Naive thymus-derived CD8-positive, alpha-beta T cell (primary cell): ENCODE data around the gene MAS1. TPM values are rescaled to one million over a fixed set of nuclear protein-coding genes. Genes with fewer than 3 reads are reported as not detected.
A peak's percentile ranks its signal among the peaks of the same experiment; 100 is the strongest.

Experiments used
- ATAC-seq, 2 donors: fragments of 150-1000 bp; cut with Tn5 transposase in 1 of 2; sonication (Bioruptor Pico), chemical (Tn5 transposase) in 1 of 2; 1 replicate in 1 of 2; 2 replicates in 1 of 2; pipeline ENCODE4 v1.10.0; 2021; ENCODE audit warnings: mild to moderate bottlenecking in 2 of 2, moderate library complexity in 2 of 2
- POLR2A ChIA-PET: fragments of 350-600 bp; sonication (Branson Sonifier 250); formaldehyde crosslinking; loops from one replicate; lab custom pipeline; 2021; ENCODE audit warnings: antibody characterized with exemption; lab: Charles Lee
- DNase-seq, 10 donors: peaks; one replicate each; pipeline versions ENCODE4 v3.0.0 to v3.0.0-alpha.2; 2020 to 2022
- H3K27ac Mint-ChIP-seq, 10 donors: one replicate each; pipeline ENCODE4 v1.8.0; 2020 to 2022; ENCODE audit warnings: mild to moderate bottlenecking in 10 of 10, mixed read lengths in 10 of 10, moderate library complexity in 4 of 10, inconsistent platforms in 1 of 10
- H3K27me3 Mint-ChIP-seq, 5 donors: one replicate each; pipeline ENCODE4 v1.8.0; 2021 to 2022; ENCODE audit warnings: mixed read lengths in 5 of 5
- H3K36me3 Mint-ChIP-seq, 3 donors: one replicate each; pipeline ENCODE4 v1.8.0; 2020 to 2022; ENCODE audit warnings: mixed read lengths in 3 of 3, mild to moderate bottlenecking in 2 of 3, inconsistent platforms in 1 of 3
- H3K4me1 Mint-ChIP-seq, 4 donors: one replicate each; pipeline ENCODE4 v1.8.0; 2021 to 2022; ENCODE audit warnings: mixed read lengths in 4 of 4
- H3K4me3 Mint-ChIP-seq, 10 donors: one replicate each; pipeline ENCODE4 v1.8.0; 2020 to 2022; ENCODE audit warnings: mild to moderate bottlenecking in 10 of 10, mixed read lengths in 10 of 10, moderate library complexity in 6 of 10, inconsistent platforms in 1 of 10
- H3K9me3 Mint-ChIP-seq, 9 donors: one replicate each; pipeline ENCODE4 v1.8.0; 2020 to 2022; ENCODE audit warnings: mixed read lengths in 9 of 9, mild to moderate bottlenecking in 3 of 9, inconsistent platforms in 1 of 9, moderate library complexity in 1 of 9
- polyA plus RNA-seq, 3 donors: library from polyadenylated mRNA; unstranded; fragments of 300-500 nt; fragmentation: Illumina TruSeq; gene quantifications; one replicate each; pipeline ENCODE4 v1.2.3, GENCODE V29; 2021
- total RNA-seq, 8 experiments: library from RNA in 2 of 8; stranded (reverse) in 2 of 8; gene quantifications; one replicate each; pipeline ENCODE4 v1.2.3 and lab custom pipeline; 2021 to 2026

Gene MAS1
- total and polyA plus RNA-seq, 5 experiments from 2014 or later: not detected

DNA sequence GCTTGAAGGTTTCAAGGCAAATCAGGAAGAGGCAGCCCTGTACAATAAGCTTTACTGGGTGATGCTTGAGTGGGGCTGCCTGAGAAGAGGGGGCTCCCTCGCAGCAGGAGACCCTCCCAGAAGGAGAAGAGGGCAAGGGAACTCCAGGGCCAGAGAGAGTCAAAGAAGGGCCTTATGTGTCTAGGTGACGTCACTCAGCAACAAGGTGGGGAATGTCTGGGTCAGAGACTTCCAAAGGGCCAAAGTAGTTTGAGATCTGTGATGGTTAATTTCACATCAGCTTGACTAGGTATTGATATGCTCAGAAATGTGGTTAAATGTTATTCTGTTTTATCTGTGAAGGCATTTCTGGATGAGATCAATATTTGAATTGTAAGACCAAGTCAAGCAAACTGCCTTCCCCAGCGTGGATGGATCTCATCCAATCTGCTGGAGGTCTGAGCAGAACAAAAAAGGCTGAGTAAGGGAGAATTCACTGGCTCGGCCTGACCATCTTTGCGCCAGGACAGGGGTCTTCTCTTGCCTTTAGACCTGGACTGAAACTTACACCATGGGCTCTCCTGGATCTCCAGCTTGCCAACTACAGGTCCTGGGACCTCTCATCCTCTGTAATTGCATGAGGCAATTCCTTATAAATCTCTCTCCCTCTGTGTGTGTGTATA lies 35.9 kb downstream of the MAS1 start:
- Mint-ChIP-seq H3K9me3 (peaks cover 0 to 16% (median 3%) of the 10 kb centered on the region in 9 donors), H3K27me3 (peaks cover 0 to 3% (median 3%) of the 10 kb centered on the region in 5 donors), H3K27ac (no peak overlapping the region), H3K4me1 (peaks cover 5 to 21% (median 19%) of the 10 kb centered on the region in 4 donors), H3K36me3 (peaks cover 0 to 9% (median 9%) of the 10 kb centered on the region in 3 donors), H3K4me3 (no peak overlapping the region)
- DNase-seq (no peak), ATAC-seq (no peak)
- POLR2A ChIA-PET: no interaction called here

DNA sequence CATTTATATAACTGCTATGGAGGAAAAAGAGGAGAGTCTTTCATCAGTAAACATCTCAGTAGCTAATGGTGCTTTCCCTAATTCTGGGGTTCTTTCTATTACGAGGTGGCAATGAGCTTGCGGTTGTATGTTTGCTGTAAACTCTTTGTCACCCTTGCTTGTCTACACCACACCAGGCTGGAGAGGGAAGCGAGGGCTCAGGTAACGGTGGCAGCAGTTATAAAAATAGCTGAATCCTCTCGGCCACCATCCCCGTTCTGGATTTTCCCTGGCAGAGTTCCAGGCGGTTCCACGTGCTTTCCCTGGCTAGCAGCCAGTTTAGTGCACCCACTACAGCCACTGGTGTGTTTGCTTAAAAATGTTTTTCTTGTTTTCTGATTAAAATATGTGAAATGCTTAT lies 39.0 kb downstream of the MAS1 start:
- Mint-ChIP-seq H3K27me3 (peaks cover 0 to 3% (median 0%) of the 10 kb centered on the region in 5 donors), H3K27ac (peak overlapping the region in 3 of 10 donors; percentile 45 to 61 (median 52)), H3K4me3 (no peak overlapping the region), H3K36me3 (no peaks in the 10 kb centered on the region), H3K4me1 (peaks cover 5 to 21% (median 19%) of the 10 kb centered on the region in 4 donors), H3K9me3 (no peaks in the 10 kb centered on the region)
- POLR2A ChIA-PET: interaction anchor here (0.9 kb wide), 1 partner anchor 40 kb away, joined by 3 read pairs; the partner anchor contains the start of gene IGF2R
- peak in 7 of 10 donors; percentile 6 to 33 (median 9) for DNase-seq
- peak; percentile 30 to 52 for ATAC-seq

DNA sequence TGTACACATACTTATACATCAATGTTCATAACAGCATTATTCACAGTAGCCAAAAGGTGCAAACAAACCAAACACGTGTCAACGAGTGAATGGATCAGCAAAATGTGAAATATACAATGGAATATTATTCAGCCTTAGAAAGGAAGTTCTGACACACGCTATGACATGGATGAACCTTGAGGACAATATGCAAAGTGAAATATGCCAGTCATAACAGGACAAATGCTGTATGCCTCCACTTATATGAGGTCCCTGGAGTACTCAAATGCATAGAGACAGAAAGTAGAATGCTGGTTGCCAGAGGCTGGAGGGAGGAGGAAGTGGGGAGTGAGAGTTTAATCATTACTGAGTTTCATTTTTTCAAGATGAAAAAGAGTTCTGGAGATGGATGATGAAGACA lies 40.3 kb downstream of the MAS1 start:
- H3K27ac Mint-ChIP-seq: peak overlapping the region in 2 of 10 donors; percentile 15 to 43
- POLR2A ChIA-PET: no interaction called here
- H3K9me3 Mint-ChIP-seq: peaks cover 0 to 1% (median 0%) of the 10 kb centered on the region in 9 donors
- ATAC-seq (no peak), DNase-seq (no peak)
- peaks cover 5 to 21% (median 19%) of the 10 kb centered on the region in 4 donors for H3K4me1 Mint-ChIP-seq
- peak overlapping the region in 1 of 10 donors; percentile 27 for H3K4me3 Mint-ChIP-seq
- peaks cover 0 to 8% (median 0%) of the 10 kb centered on the region in 3 donors for H3K36me3 Mint-ChIP-seq
- H3K27me3 Mint-ChIP-seq: peaks cover 0 to 3% (median 0%) of the 10 kb centered on the region in 5 donors

DNA sequence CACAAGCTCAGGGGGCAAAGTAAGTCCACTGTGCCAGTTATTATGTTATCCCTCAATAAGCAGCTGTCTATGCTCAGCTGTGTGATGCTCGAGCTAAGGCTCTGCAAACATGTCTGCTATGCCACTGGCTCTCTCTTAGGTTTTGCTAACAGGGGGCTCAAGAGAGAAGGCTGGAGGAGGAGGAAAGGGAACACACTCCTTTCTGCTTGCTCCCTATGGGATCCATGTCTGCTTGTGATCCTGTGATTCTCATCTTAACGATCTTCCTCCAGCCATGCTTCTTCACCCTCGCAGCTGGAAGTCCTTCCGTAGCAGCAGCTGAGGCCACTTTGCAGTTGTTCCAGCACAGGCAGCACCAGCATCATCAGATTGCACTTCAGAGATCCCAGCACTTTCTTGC lies 41.1 kb downstream of the MAS1 start:
- H3K27ac Mint-ChIP-seq: peak overlapping the region in 1 of 10 donors; percentile 46
- H3K4me1 Mint-ChIP-seq: peaks cover 5 to 21% (median 19%) of the 10 kb centered on the region in 4 donors
- peaks cover 0 to 8% (median 0%) of the 10 kb centered on the region in 3 donors for H3K36me3 Mint-ChIP-seq
- peaks cover 0 to 1% (median 0%) of the 10 kb centered on the region in 9 donors for H3K9me3 Mint-ChIP-seq
- POLR2A ChIA-PET: no interaction called here
- no peak overlapping the region for H3K4me3 Mint-ChIP-seq
- no peak for DNase-seq
- H3K27me3 Mint-ChIP-seq: peaks cover 0 to 1% (median 0%) of the 10 kb centered on the region in 5 donors
- no peak for ATAC-seq

DNA sequence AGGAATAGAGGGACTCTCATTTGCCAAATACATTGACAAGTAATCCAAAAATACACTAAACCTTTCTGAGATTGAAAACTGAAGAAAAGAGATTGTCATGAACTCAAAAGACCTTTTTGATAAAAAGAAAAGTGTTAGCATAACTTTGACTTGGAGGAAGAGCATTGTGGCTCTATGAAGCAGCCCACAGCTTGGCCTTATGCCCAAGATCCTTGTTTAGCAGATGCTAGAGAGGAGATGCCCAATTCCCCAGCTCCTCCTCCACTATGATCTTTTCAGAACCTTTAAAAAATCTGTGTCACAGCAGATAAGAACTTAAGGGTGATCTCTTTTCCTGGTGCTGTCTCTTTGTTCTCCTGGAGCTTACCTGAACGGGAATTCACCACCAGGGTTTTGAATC lies 42.3 kb downstream of the MAS1 start:
- Mint-ChIP-seq H3K4me1 (peaks cover 5 to 21% (median 19%) of the 10 kb centered on the region in 4 donors), H3K4me3 (no peak overlapping the region), H3K36me3 (peaks cover 0 to 8% (median 0%) of the 10 kb centered on the region in 3 donors), H3K27me3 (peaks cover 0 to 1% (median 0%) of the 10 kb centered on the region in 5 donors), H3K27ac (no peak overlapping the region), H3K9me3 (peaks cover 0 to 1% (median 0%) of the 10 kb centered on the region in 9 donors)
- DNase-seq: no peak
- no peak for ATAC-seq
- POLR2A ChIA-PET: interaction anchor here (1.0 kb wide), 1 partner anchor 11 kb away, joined by 3 read pairs; no protein-coding TSS in a partner anchor

DNA sequence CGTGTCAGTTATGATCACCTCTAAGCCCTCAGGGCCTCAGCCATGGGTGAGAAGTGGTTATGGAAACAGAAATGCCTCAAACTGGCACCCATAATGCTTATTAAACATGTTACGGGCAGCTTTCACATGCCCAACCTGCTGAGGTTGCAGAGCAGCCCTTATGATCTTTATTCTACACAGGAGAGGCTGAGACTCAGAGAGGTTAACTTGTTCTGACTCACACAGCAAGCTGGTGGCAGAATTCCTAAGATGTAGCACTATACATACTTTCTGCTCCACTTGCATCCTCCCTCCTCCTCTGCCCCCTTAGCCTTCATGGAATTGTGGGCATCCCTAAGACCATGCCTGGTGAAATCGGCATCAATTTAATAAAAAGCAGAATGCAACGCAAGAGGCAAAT lies 43.4 kb downstream of the MAS1 start:
- H3K36me3 Mint-ChIP-seq: peaks cover 0 to 8% (median 0%) of the 10 kb centered on the region in 3 donors
- no peak for ATAC-seq
- DNase-seq: no peak
- peaks cover 0 to 1% (median 0%) of the 10 kb centered on the region in 9 donors for H3K9me3 Mint-ChIP-seq
- POLR2A ChIA-PET: no interaction called here
- no peak overlapping the region for H3K4me3 Mint-ChIP-seq
- H3K4me1 Mint-ChIP-seq: peaks cover 5 to 21% (median 19%) of the 10 kb centered on the region in 4 donors
- no peak overlapping the region for H3K27ac Mint-ChIP-seq
- peaks cover 0 to 1% (median 0%) of the 10 kb centered on the region in 5 donors for H3K27me3 Mint-ChIP-seq

DNA sequence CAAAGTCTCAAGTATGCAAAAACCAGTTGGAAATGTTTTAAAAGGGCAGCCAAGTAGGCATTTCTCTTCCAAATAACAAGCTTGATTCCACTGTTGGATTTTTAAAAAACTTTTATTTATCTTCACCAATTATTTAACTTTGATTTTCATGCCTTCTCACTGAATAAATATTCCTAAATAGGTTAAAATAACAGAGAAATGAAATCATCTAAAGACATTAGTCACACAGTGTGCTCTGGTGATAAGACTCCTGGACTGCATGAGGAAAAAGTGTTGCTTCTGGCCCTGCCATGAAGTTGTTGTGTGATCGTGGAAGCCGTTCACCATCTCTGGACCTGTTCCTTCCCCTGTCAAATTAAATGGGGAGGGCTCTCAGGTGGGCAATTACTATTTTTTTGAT lies 44.3 kb downstream of the MAS1 start:
- DNase-seq (no peak), ATAC-seq (no peak)
- no peak overlapping the region for H3K27ac Mint-ChIP-seq
- H3K4me1 Mint-ChIP-seq: peaks cover 2 to 13% (median 12%) of the 10 kb centered on the region in 4 donors
- H3K9me3 Mint-ChIP-seq: peaks cover 0 to 1% (median 0%) of the 10 kb centered on the region in 9 donors
- H3K27me3 Mint-ChIP-seq: peaks cover 0 to 1% (median 0%) of the 10 kb centered on the region in 5 donors
- H3K36me3 Mint-ChIP-seq: peaks cover 0 to 8% (median 0%) of the 10 kb centered on the region in 3 donors
- H3K4me3 Mint-ChIP-seq: no peak overlapping the region
- POLR2A ChIA-PET: no interaction called here

DNA sequence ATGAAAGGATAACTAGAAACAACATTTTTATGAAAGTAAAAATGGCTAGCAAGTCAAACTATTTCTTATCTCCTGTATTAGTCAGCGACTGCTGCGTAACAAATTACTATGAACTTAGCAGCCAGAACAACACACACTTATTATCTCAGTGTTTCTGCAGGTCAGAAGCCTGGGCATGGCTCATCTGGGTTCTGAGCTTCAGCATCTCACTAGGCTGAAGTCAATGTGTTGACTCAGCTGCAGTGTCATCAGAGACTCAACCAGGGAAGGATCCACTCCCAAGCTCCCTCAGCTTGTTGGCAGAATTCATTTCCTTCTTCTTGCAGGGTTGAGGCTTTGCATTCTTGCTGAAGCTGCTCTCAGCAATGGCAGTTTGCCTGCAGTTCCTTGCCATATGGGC lies 44.8 kb downstream of the MAS1 start:
- Mint-ChIP-seq H3K36me3 (peaks cover 0 to 8% (median 0%) of the 10 kb centered on the region in 3 donors), H3K9me3 (peaks cover 0 to 1% (median 0%) of the 10 kb centered on the region in 9 donors), H3K27ac (no peak overlapping the region), H3K4me1 (peaks cover 2 to 8% (median 7%) of the 10 kb centered on the region in 4 donors), H3K27me3 (peaks cover 0 to 1% (median 0%) of the 10 kb centered on the region in 5 donors), H3K4me3 (no peak overlapping the region)
- DNase-seq: no peak
- POLR2A ChIA-PET: no interaction called here
- no peak for ATAC-seq

DNA sequence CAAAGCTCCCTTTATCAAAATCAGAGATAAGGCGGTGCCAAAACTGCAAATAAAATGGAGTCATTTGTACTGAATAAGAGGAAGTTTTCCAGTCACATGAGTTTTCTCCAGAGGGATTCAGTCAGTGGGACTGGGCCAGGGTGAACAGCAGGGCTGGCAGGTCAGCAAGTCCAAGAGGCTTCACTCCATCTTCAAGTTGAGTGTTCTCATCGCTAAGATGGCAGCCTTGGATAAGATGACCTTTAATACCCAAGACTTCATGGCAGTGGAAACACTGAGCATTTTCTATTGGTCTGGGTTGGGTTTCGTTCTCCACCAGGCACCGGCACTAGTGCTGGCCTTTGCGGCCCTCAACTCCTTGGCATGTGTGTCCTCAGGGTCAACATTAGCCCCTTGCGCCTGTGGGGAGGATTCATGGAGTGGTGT lies 48.8 kb downstream of the MAS1 start:
- H3K36me3 Mint-ChIP-seq: peaks cover 0 to 14% (median 8%) of the 10 kb centered on the region in 3 donors
- ATAC-seq: no peak
- H3K9me3 Mint-ChIP-seq: peaks cover 0 to 16% (median 6%) of the 10 kb centered on the region in 9 donors
- H3K27me3 Mint-ChIP-seq: peaks cover 0 to 9% (median 1%) of the 10 kb centered on the region in 5 donors
- POLR2A ChIA-PET: no interaction called here
- H3K4me1 Mint-ChIP-seq: peaks cover 0 to 4% (median 4%) of the 10 kb centered on the region in 4 donors
- no peak for DNase-seq
- H3K27ac Mint-ChIP-seq: no peak overlapping the region
- no peak overlapping the region for H3K4me3 Mint-ChIP-seq

Other genes with a start within 250 kb of the MAS1 start
- gene SOD2, start 197.7 kb upstream of the MAS1 start, total RNA-seq: 10 to 100 TPM; 83.4 to 86.5 TPM
- 10 to 100 TPM; 80.5 to 92.0 (median 90.0) TPM for gene SOD2, start 197.7 kb upstream of the MAS1 start, polyA plus RNA-seq
- 100 to 1,000 TPM; 156 to 159 TPM for gene WTAP, start 163.5 kb upstream of the MAS1 start, total RNA-seq
- 100 to 1,000 TPM; 104 to 128 (median 122) TPM for gene WTAP, start 163.5 kb upstream of the MAS1 start, polyA plus RNA-seq
- gene ACAT2, start 128.9 kb upstream of the MAS1 start, total RNA-seq: 10 to 100 TPM; 30.6 to 30.9 TPM
- gene ACAT2, start 128.9 kb upstream of the MAS1 start, polyA plus RNA-seq: 10 to 100 TPM; 29.4 to 38.8 (median 38.2) TPM
- 100 to 1,000 TPM; 184 to 185 TPM for gene TCP1, start 101.4 kb upstream of the MAS1 start, total RNA-seq
- gene TCP1, start 101.4 kb upstream of the MAS1 start, polyA plus RNA-seq: 10 to 100 TPM; 68.8 to 97.6 (median 72.4) TPM
- 10 to 100 TPM; 36.2 to 39.0 TPM for gene MRPL18, start 100.5 kb upstream of the MAS1 start, total RNA-seq
- 100 to 1,000 TPM in 1 of 3 donors, 10 to 100 TPM in 2; 63.0 to 131 (median 79.9) TPM for gene MRPL18, start 100.5 kb upstream of the MAS1 start, polyA plus RNA-seq
- under 1 TPM; 0.36 to 0.75 TPM for gene PNLDC1, start 90.7 kb upstream of the MAS1 start, total RNA-seq
- gene PNLDC1, start 90.7 kb upstream of the MAS1 start, polyA plus RNA-seq: under 1 TPM in 1 of 3 donors, not detected in 2; 0.36 TPM
- 10 to 100 TPM; 63.1 to 69.7 TPM for gene IGF2R, start 78.1 kb downstream of the MAS1 start, total RNA-seq
- 10 to 100 TPM in 2 of 3 donors, 1 to 10 TPM in 1; 9.1 to 19.3 (median 13.6) TPM for gene IGF2R, start 78.1 kb downstream of the MAS1 start, polyA plus RNA-seq
- 1 to 10 TPM; 1.5 to 2.3 TPM for gene SLC22A1, start 230.8 kb downstream of the MAS1 start, total RNA-seq
- gene SLC22A1, start 230.8 kb downstream of the MAS1 start, polyA plus RNA-seq: under 1 TPM in 1 of 3 donors, not detected in 2; 0.18 TPM